HCEC 1CT (cell line): ENCODE results near the gene KRTAP9-7.
A peak's percentile ranks its signal among the peaks of the same experiment; 100 is the strongest.
"Not testable (repeated sequence)": the region's sequence is repeated elsewhere in the genome, so short reads cannot be mapped to it uniquely, and the experiment has no call there.

Experiments used
- DNase-seq: peaks from one replicate; pipeline ENCODE4 v3.0.0-alpha.2; 2017

The KRTAP9-7 gene, protein sequence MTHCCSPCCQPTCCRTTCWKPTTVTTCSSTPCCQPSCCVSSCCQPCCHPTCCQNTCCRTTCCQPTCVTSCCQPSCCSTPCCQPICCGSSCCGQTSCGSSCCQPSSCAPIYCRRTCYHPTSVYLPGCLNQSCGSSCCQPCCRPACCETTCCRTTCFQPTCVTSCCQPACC

DNA sequence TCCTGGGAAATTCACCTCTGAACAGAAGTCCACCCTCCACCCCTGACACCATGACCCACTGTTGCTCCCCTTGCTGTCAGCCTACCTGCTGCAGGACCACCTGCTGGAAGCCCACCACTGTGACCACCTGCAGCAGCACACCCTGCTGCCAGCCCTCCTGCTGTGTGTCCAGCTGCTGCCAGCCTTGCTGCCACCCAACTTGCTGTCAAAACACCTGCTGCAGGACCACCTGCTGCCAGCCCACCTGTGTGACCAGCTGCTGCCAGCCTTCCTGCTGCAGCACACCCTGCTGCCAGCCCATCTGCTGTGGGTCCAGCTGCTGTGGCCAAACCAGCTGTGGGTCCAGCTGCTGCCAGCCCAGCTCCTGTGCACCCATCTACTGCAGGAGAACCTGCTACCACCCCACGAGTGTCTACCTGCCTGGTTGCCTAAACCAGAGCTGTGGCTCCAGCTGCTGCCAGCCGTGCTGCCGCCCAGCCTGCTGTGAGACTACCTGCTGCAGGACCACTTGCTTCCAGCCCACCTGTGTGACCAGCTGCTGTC, at the start of gene KRTAP9-7:
Gene KRTAP9-7 (plus strand): TSS at position 51 of the 543 bp plus-strand sequence. CDS start 0 bp downstream, at position 51.
- not testable (repeated sequence) for DNase-seq

DNA sequence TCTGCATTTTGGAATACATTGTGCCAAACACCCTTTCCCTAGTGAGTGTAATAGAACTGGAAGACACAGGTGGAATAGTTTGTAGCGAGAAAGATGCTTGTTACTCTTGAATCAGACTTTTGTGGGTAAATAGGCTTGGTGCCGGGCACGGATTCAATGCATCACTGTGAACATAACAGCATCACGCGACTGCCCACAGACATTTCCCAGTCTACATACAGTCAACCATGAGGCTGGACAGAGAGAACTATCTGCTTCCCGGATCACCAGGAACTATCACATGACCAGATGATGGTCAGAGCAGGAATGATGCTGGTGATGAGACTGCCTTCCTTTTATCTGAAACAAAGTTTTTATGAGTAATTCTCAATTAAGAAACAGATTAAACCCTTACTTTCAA, 49.4 kb upstream of the KRTAP9-7 start:
- DNase-seq: no peak

DNA sequence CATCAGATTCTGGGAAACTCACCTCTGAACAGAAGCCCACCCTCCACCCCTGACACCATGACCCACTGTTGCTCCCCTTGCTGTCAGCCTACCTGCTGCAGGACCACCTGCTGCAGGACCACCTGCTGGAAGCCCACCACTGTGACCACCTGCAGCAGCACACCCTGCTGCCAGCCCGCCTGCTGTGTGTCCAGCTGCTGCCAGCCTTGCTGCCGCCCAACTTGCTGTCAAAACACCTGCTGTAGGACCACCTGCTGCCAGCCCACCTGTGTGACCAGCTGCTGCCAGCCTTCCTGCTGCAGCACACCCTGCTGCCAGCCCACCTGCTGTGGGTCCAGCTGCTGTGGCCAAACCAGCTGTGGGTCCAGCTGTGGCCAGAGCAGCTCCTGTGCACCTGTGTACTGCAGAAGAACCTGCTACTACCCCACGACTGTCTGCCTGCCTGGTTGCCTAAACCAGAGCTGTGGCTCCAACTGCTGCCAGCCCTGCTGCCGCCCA, 48.9 kb upstream of the KRTAP9-7 start, which contains the start of gene KRTAP9-2:
Gene KRTAP9-2 (plus strand): TSS at position 51 of the 498 bp plus-strand sequence. CDS start 7 bp downstream, at position 58.
- DNase-seq: not testable (repeated sequence)

DNA sequence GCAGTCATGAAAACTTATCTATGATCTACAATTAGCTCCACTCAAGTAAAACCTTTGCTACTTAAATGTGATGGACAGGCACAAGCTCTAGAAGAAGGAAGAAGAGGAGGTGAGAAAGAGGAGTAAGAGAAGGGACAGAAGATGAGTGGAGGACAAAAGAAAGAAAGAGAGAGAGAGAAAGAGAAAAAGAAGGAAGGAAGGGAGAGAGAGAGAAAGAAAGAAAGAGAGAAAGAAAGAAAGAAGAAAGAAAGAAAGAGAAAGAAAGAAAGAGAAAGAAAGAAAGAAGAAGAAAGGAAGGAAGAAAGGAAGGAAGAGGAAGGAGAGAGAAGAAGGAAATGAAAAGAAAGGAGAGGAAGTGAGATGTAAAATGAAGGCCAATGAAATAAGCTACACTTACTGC, 45.4 kb upstream of the KRTAP9-7 start:
- no peak for DNase-seq

DNA sequence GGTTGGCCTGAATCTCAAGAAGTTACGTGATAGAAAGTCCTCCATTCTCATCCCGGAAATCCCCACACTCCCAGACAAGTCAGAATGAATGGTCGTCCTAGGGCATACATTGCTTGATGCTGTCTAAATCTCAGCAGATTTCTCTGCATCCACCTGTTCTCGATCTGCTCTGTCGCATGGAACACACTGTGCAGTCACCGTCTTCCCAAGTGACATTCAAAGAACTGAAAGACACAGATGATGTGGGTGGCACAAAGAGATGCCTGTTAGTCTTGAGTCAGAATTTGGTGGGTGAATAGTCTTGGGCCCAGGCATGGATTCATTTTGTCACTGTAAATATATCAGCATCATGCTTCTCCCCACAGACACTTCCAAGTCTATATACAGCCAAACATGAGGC, 43.8 kb upstream of the KRTAP9-7 start:
- DNase-seq: no peak

DNA sequence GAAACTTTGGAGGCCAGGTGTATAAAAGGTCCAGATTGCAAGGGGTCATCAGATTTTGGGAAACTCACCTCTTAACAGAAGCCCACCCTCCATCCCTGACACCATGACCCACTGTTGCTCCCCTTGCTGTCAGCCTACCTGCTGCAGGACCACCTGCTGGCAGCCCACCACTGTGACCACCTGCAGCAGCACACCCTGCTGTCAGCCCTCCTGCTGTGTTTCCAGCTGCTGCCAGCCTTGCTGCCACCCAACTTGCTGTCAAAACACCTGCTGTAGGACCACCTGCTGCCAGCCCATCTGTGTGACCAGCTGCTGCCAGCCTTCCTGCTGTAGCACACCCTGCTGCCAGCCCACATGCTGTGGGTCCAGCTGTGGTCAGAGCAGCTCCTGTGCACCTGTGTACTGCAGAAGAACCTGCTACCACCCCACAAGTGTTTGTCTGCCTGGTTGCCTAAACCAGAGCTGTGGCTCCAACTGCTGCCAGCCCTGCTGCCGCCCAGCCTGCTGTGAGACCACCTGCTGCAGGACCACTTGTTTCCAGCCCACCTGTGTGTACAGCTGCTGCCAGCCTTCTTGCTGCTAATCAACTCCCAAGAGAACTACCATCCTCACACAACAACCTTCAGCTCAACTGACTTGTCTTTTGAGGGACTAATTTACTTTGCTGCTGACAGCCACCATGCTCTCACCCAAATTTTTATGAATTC, 42.9 kb upstream of the KRTAP9-7 start, which contains the start of gene KRTAP9-3:
Gene KRTAP9-3 (plus strand): TSS at position 51 of the 707 bp plus-strand sequence. CDS start 53 bp downstream, at position 104.
- not testable (repeated sequence) for DNase-seq

DNA sequence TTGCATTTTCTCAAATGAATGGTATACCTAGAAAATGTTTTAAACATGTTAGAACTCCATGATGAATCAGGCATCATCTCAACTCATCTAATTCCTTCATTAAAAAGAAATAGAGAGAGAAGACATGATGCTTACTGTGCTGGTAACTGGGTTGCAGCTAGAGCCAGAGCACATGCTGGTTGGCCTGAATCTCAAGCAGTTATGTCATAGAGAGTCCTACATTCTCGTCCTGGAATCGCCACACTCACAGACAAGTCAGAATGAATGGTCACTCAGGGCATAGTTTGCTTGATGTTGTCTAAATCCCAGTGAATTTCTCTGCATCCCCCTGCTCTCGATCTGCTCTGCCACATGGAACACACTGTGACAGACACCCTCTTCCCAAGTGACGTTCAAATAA, 38.4 kb upstream of the KRTAP9-7 start:
- not testable (repeated sequence) for DNase-seq

DNA sequence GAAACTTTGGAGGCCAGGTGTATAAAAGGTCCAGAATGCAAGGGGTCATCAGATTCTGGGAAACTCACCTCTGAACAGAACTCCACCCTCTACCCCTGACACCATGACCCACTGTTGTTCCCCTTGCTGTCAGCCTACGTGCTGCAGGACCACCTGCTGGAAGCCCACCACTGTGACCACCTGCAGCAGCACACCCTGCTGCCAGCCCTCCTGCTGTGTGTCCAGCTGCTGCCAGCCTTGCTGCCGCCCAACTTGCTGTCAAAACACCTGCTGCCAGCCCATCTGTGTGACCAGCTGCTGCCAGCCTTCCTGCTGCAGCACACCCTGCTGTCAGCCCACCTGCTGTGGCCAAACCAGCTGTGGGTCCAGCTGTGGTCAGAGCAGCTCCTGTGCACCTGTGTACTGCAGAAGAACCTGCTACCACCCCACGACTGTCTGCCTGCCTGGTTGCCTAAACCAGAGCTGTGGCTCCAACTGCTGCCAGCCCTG, 37.5 kb upstream of the KRTAP9-7 start, which contains the start of gene KRTAP9-8:
Gene KRTAP9-8 (plus strand): TSS at position 51 of the 489 bp plus-strand sequence. CDS start 53 bp downstream, at position 104.
- DNase-seq: not testable (repeated sequence)

DNA sequence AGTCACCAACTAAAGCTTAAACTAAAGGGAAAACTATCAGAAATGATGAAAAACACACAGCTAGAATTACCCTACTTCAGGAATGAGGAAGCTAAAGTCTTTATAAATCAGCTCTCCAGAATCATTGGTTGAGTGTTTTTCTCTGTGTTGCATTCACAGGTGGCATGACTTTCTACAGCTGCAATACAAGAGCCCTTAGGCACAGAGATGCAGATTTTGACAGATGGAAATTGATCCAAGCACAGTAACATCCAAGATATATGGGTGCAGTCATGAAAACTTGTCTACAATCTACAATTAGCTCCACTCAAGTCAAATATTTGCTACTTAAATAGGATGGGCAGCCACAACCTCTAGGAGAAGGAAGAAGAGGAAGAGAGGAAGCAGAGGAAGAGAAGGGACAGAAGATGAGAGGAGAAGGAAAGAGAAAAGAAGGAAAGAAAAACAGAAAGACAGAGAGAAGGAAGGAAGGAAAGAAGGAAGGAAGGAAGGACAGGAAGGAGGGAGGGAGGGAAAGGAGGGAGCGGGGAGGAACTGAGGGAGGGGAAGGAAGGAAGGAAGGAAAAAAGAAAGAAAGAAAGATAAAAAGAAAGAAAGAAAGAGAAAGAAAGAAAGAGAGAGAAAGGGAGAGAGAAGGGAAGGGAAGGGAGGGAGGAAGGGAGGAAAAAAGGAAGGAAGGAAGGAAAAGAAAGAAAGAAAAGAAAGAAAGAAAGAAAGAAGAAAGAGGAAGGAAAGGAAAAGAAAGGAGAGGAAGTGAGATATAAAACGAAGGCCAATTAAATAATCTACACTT, 28.3 kb upstream of the KRTAP9-7 start:
- DNase-seq: not testable (repeated sequence)

DNA sequence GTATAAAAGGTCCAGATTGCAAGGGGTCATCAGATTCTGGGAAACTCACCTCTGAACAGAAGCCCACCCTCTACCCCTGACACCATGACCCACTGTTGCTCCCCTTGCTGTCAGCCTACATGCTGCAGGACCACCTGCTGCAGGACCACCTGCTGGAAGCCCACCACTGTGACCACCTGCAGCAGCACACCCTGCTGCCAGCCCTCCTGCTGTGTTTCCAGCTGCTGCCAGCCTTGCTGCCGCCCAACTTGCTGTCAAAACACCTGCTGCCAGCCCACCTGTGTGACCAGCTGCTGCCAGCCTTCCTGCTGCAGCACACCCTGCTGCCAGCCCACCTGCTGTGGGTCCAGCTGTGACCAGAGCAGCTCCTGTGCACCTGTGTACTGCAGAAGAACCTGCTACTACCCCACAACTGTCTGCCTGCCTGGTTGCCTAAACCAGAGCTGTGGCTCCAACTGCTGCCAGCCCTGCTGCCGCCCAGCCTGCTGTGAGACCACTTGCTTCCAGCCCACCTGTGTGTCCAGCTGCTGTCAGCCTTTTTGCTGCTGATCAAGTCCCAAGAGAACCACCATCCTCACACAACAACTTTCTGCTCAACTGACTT, 25.8 kb upstream of the KRTAP9-7 start, which contains the start of gene KRTAP9-4:
Gene KRTAP9-4 (plus strand): TSS at position 51 of the 604 bp plus-strand sequence. CDS start 34 bp downstream, at position 85.
- DNase-seq: not testable (repeated sequence)

DNA sequence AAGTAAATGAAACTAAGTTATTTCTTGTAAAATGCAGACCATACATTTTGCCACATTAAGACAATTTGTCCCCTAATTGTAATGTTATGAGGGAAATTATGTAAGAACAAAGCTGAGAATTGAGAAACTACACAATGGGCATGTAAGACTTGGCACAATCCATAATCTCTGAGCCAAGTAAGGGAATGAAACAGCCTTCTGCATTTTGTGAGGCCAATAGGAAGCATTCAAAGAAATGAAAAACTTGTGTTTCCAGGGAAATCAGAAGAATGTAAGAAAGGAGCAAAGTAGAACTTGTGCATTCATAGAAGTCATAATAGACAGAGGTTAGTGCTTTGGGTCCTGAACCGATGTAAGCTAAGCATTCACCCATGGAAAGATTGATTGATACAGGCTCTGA, 24.2 kb upstream of the KRTAP9-7 start:
- DNase-seq: no peak

DNA sequence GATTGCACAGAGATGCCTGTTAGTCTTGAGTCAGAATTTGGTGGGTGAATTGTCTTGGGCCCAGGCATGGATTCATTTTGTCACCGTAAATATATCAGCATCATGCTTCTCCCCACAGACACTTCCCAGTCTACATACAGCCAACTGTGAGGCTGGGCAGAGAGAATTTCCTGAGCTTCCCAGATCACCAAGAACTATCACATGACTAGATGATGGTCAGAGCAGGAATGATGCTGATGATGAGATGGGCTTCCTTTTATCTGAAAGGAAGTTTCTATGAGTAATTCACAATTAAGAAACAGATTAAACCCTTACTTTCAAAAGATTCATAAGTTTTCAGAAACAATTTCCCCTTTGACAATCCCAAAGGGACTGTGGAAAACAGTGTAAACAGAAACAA, 20.6 kb upstream of the KRTAP9-7 start:
- DNase-seq: peak; percentile 20

DNA sequence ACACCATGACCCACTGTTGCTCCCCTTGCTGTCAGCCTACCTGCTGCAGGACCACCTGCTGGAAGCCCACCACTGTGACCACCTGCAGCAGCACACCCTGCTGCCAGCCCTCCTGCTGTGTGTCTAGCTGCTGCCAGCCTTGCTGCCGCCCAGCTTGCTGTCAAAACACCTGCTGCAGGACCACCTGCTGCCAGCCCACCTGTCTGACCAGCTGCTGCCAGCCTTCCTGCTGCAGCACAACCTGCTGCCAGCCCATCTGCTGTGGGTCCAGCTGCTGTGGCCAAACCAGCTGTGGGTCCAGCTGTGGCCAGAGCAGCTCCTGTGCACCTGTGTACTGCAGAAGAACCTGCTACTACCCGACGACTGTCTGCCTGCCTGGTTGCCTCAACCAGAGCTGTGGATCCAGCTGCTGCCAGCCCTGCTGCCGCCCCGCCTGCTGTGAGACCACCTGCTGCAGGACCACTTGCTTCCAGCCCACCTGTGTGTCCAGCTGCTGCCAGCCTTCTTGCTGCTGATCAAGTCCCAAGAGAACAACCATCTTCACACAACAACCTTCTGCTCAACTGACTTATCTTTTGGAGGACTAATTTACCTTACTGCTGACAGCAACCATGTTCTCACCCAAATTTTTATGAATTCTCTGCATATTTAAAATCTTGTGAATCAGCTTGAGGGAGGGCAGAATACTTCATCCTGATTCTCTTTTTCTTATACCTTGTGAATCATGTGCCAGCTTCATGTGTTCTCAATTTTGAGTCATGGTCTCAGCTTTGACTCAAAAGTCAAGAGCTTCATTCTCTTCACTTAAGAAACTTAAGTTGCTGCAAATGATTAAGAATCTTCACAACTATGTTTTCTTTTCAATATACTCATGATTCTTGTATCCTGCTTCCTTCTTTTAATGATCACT, 19.9 kb upstream of the KRTAP9-7 start, which contains the start of gene KRTAP9-9:
Gene KRTAP9-9 (plus strand): TSS at position 4 of the 910 bp plus-strand sequence.
- not testable (repeated sequence) for DNase-seq

DNA sequence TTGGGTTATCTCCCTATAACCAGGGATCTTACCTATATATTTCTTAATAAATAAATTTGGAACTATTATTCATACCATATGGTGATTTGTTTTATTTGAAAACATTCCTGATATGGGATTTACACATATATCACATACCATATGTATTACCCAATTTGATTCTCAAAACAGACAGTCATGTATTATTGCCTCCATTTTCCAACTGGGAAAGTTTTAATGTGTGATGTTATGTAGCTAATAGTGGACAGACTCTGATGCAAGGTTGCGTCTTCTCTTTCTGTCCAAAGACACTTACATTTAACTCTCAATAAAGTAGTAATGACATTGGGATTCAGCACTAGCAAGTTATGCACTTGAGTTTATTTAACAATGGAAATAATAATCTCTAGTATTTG, 19.2 kb upstream of the KRTAP9-7 start:
- DNase-seq: no peak

DNA sequence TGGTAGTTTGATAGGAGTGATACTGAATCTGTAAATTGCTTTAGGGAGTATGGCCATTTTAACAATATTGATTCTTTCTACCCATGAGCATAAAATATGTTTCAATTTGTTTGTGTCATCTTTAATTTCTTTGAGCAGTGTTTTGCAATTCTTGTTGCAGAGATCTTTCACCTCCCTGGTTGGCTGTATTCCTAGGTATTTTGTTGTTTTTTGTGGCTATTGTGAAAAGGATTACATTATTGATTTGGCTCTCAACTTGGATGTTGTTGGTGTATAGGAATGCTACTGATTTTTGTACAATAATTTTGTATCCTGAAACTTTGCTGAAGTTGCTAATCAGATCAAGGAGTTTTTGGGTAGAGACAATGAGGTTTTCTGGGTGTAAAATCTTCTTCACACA, 17.1 kb upstream of the KRTAP9-7 start:
- DNase-seq: no peak

DNA sequence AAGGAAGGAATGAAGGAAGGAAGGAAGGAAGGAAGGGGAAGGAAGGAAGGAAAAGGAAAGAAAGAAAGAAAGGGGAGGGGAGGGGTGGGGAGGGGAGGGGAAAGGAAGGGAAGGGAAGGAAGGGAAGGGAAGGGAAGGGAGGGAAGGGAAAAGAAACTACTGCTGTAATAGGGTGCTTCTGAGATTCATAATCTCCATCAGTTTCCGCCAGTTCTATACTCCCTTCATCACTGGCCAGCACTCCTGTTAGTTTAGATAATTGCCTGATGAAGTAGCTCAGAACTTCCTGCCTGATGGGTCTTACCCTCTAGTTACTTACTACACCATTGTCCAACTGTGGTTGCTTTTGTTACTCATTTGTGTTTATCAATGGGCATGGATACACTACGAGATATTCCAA, 12.3 kb upstream of the KRTAP9-7 start:
- no peak for DNase-seq

DNA sequence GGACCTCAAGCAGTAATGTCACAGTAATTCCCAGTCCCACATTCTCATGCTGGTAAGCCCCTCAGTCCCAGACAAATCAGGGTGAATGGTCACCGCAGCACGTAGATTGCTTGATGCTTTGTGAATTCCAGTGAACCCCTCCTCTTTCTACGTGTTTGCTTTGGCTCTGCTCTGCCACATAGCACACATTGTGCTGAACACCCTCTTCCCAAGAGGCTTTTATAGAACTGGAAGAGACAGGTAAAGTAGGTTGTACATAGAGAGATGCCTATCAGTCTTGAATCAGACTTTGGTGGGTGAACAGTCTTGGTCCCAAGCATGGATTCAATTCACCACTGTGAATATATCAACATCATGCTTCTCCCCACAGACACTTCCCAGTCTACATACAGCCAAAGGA, 10.9 kb upstream of the KRTAP9-7 start:
- DNase-seq: no peak

DNA sequence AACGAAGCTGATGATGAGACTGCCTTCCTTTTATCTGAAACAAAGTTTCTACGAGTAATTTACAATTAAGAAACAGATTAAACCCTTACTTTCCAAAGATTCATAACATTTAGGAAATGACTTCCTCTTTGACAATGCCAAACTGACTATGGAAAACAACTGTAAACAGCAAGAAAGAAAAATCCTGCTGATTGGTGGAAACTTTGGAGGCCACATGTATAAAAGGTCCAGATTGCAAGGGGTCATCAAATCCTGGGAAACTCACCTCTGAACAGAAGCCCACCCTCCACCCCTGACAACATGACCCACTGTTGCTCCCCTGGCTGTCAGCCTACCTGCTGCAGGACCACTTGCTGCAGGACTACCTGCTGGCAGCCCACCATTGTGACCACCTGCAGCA, 10.4 kb upstream of the KRTAP9-7 start, which contains the start of gene KRTAP9-6:
Gene KRTAP9-6 (plus strand): TSS at position 301 of the 400 bp plus-strand sequence. CDS start 0 bp downstream, at position 301.
- DNase-seq: no peak

DNA sequence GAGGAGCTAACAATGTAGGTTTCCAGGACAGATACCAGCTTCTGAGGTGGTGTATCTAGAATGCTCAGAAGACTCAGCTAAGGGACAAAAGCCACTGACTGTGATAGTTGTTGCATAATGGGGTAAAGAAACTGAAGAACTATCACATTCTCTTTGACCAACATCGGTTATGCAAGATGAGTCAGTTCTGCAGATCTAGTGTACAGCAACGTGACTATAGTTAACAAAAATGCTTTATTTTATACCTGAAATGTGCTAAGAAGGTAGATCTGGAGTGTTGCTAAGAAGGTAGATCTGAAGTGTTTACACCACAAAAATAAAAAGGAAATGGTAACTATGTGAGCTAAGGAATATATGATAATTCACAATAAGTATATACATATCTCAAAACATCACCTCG, 7.8 kb upstream of the KRTAP9-7 start:
- DNase-seq: no peak

DNA sequence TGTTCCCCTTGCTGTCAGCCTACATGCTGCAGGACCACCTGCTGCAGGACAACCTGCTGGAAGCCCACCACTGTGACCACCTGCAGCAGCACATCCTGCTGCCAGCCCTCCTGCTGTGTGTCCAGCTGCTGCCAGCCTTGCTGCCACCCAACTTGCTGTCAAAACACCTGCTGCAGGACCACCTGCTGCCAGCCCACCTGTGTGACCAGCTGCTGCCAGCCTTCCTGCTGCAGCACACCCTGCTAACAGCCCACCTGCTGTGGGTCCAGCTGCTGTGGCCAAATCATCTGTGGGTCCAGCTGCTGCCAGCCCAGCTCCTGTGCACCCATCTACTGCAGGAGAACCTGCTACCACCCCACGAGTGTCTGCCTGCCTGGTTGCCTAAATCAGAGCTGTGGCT, 4.2 kb upstream of the KRTAP9-7 start:
- DNase-seq: not testable (repeated sequence)

DNA sequence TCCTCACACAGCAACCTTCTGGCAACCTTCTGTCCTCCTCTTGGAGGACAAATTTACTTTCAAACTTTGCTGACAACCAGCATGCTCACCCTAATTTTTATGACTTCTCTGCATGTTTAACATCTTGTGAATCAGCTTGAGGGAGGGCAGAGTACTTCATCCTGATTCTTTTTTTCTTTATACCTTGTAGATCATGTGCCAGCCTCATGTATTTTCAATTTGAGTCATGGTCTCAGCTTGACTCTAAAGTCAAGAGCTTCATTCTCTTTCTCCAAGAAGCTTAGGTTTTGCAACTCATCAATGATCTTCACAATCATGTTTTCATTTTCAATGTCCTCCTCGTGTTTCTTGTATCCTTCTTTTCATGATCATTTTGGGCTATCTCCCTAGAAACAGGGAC, 3.6 kb upstream of the KRTAP9-7 start:
- DNase-seq: no peak
